ENCODE results near the gene UNC13B. TPM values are rescaled to one million over a fixed set of nuclear protein-coding genes. Genes with fewer than 3 reads are reported as not detected.

UNC13B gene
- total and polyA plus RNA-seq, 8 donors: 70.0 to 92.8 (median 86.3) TPM

- H3K36me3 ChIP-seq: peaks cover 0 to 2% of the 10 kb centered on the region in 2 donors
- DNase-seq (peak in 2 of 4 donors; percentile 10 to 28), ATAC-seq (peak; percentile 81)
- H3K9me3 ChIP-seq: no peaks in the 10 kb centered on the region
- no peak overlapping the region for H3K27ac ChIP-seq
- no peak overlapping the region for H3K4me3 ChIP-seq
- H3K27me3 ChIP-seq: no peaks in the 10 kb centered on the region
- no peak for TF ChIP-seq CTCF (IDR thresholded peaks at IDR 0.05)
- H3K4me1 ChIP-seq: peaks cover 0 to 18% of the 10 kb centered on the region in 2 donors
- intact Hi-C loops (cut with DNase I): no loop called here
These were observed 189.2 kb downstream of the UNC13B start for GRCh38 chr9:35350827-35351549.

GRCh38 chr9:35353731-35354365 lies 192.0 kb downstream of the UNC13B start:
- peaks cover 0 to 2% of the 10 kb centered on the region in 2 donors for H3K36me3 ChIP-seq

GRCh38 chr9:35355939-35356338 lies 194.1 kb downstream of the UNC13B start:
- Histone ChIP-seq H3K4me3 (no peak overlapping the region), H3K9me3 (no peaks in the 10 kb centered on the region), H3K36me3 (peaks cover 0 to 2% of the 10 kb centered on the region in 2 donors), H3K4me1 (peaks cover 0 to 8% of the 10 kb centered on the region in 2 donors), H3K27ac (no peak overlapping the region), H3K27me3 (no peaks in the 10 kb centered on the region)
- intact Hi-C loops (cut with DNase I): no loop called here
- no peak for ATAC-seq
- TF ChIP-seq CTCF (IDR thresholded peaks at IDR 0.05): no peak
- DNase-seq: no peak

More at GRCh38 chr9:35353731-35354365, 192.0 kb downstream of the UNC13B start:
- Histone ChIP-seq H3K27ac (no peak overlapping the region), H3K9me3 (no peaks in the 10 kb centered on the region), H3K4me3 (no peak overlapping the region), H3K27me3 (no peaks in the 10 kb centered on the region), H3K4me1 (peaks cover 0 to 18% of the 10 kb centered on the region in 2 donors)
- intact Hi-C loops (cut with DNase I): no loop called here
- TF ChIP-seq CTCF (IDR thresholded peaks at IDR 0.05): no peak
- ATAC-seq (no peak), DNase-seq (no peak)

GRCh38 chr9:35357116-35357515 lies 195.3 kb downstream of the UNC13B start:
- Histone ChIP-seq H3K27me3 (no peaks in the 10 kb centered on the region), H3K4me1 (peaks cover 0 to 5% of the 10 kb centered on the region in 2 donors), H3K27ac (no peak overlapping the region), H3K4me3 (no peak overlapping the region), H3K36me3 (no peaks in the 10 kb centered on the region), H3K9me3 (no peaks in the 10 kb centered on the region)
- TF ChIP-seq CTCF (IDR thresholded peaks at IDR 0.05): no peak
- intact Hi-C loops (cut with DNase I): no loop called here
- no peak for DNase-seq
- no peak for ATAC-seq

- no peak for TF ChIP-seq CTCF (IDR thresholded peaks at IDR 0.05)
- Histone ChIP-seq H3K36me3 (no peaks in the 10 kb centered on the region), H3K4me1 (peaks cover 0 to 5% of the 10 kb centered on the region in 2 donors), H3K27me3 (no peaks in the 10 kb centered on the region), H3K9me3 (no peaks in the 10 kb centered on the region), H3K27ac (no peak overlapping the region), H3K4me3 (no peak overlapping the region)
- ATAC-seq (no peak), DNase-seq (no peak)
- intact Hi-C loops (cut with DNase I): no loop called here
These were observed 196.0 kb downstream of the UNC13B start for GRCh38 chr9:35357826-35358225.

Measured in left lung (tissue), 10 donors.